H9 (cell line): ENCODE data around the gene ABLIM1. TPM values are rescaled to one million over a fixed set of nuclear protein-coding genes. Genes with fewer than 3 reads are reported as not detected.

Source experiments
- DNase-seq: peaks from one replicate; pipeline ENCODE4 v3.0.0-alpha.2; 2017
- H2AFZ ChIP-seq: one replicate; pipeline ENCODE4 v1.6.1; 2013; ENCODE audit warnings: mild to moderate bottlenecking, low read length, control low read depth, moderate library complexity
- H2AK5ac ChIP-seq: 2 replicates; pipeline ENCODE4 v1.6.1; 2013; ENCODE audit warnings: low read length, control low read depth, mixed read lengths; ENCODE audit not compliant: insufficient read length
- H2BK120ac ChIP-seq: one replicate; pipeline ENCODE4 v1.6.1; 2013; ENCODE audit warnings: low read depth, mild to moderate bottlenecking, low read length, control low read depth, inconsistent platforms; ENCODE audit not compliant: poor library complexity, severe bottlenecking
- H2BK12ac ChIP-seq: 2 replicates; pipeline ENCODE4 v1.6.1; 2013; ENCODE audit warnings: low read length, control low read depth, mixed read lengths, low read depth; ENCODE audit not compliant: insufficient read length
- H2BK15ac ChIP-seq: 2 replicates; pipeline ENCODE4 v1.6.1; 2013; ENCODE audit warnings: low read depth, low read length, control low read depth
- H2BK20ac ChIP-seq: one replicate; pipeline ENCODE4 v1.6.1; 2013; ENCODE audit warnings: low read depth, mild to moderate bottlenecking, low read length, control low read depth, inconsistent platforms; ENCODE audit not compliant: poor library complexity, severe bottlenecking
- H2BK5ac ChIP-seq: 2 replicates; pipeline ENCODE4 v1.6.1; 2013; ENCODE audit warnings: low read length, control low read depth, mixed read lengths; ENCODE audit not compliant: insufficient read length
- H3K14ac ChIP-seq: 2 replicates; pipeline ENCODE4 v1.6.1; 2013; ENCODE audit warnings: low read length, control low read depth; ENCODE audit not compliant: insufficient read depth
- H3K18ac ChIP-seq: 2 replicates; pipeline ENCODE4 v1.6.1; 2013; ENCODE audit warnings: low read depth, mild to moderate bottlenecking, mixed read lengths, low read length, control low read depth; ENCODE audit not compliant: insufficient read length
- H3K23ac ChIP-seq: 2 replicates; pipeline ENCODE4 v1.6.1; 2013; ENCODE audit warnings: low read length, control low read depth, mixed read lengths, low read depth; ENCODE audit not compliant: insufficient read length
- H3K23me2 ChIP-seq: 2 replicates; pipeline ENCODE4 v1.6.1; 2013; ENCODE audit warnings: low read depth, mild to moderate bottlenecking, mixed read lengths, low read length, control low read depth; ENCODE audit not compliant: insufficient read length, poor library complexity, severe bottlenecking
- H3K27ac ChIP-seq: 2 replicates; pipeline ENCODE4 v1.5.1; 2013; ENCODE audit warnings: low read length, control low read depth, mixed read lengths, low read depth; ENCODE audit not compliant: insufficient read length
- H3K27me3 ChIP-seq: 2 replicates; pipeline ENCODE4 v1.6.1; 2013; ENCODE audit warnings: low read length, control low read depth, inconsistent platforms; ENCODE audit not compliant: insufficient read depth
- H3K4ac ChIP-seq: 2 replicates; pipeline ENCODE4 v1.6.1; 2013; ENCODE audit warnings: low read depth, mild to moderate bottlenecking, control low read depth, inconsistent platforms, low read length, moderate library complexity
- H3K4me1 ChIP-seq: 2 replicates; pipeline ENCODE4 v1.6.1; 2013; ENCODE audit warnings: low read length, control low read depth, inconsistent platforms; ENCODE audit not compliant: insufficient read depth
- H3K4me2 ChIP-seq: 2 replicates; pipeline ENCODE4 v1.6.1; 2013; ENCODE audit warnings: low read length, control low read depth, mixed read lengths; ENCODE audit not compliant: insufficient read length, insufficient read depth
- H3K56ac ChIP-seq: 2 replicates; pipeline ENCODE4 v1.6.1; 2013; ENCODE audit warnings: low read depth, mild to moderate bottlenecking, mixed read lengths, low read length, control low read depth; ENCODE audit not compliant: insufficient read length
- H3K79me1 ChIP-seq: 2 replicates; pipeline ENCODE4 v1.6.1; 2013; ENCODE audit warnings: low read depth, mild to moderate bottlenecking, moderate library complexity, low read length, control low read depth, inconsistent platforms; ENCODE audit not compliant: insufficient read depth, poor library complexity, severe bottlenecking
- H3K79me2 ChIP-seq: 2 replicates; pipeline ENCODE4 v1.6.1; 2013; ENCODE audit warnings: low read length, control low read depth, inconsistent platforms; ENCODE audit not compliant: insufficient read depth
- H3K9ac ChIP-seq: 2 replicates; pipeline ENCODE4 v1.6.1; 2013; ENCODE audit warnings: low read length, control low read depth, mixed read lengths; ENCODE audit not compliant: insufficient read length; ENCODE audit errors: extremely low read depth
- H3K9me3 ChIP-seq: one replicate; pipeline ENCODE4 v1.6.1; 2013; ENCODE audit warnings: low read depth, low read length, inconsistent platforms; ENCODE audit not compliant: control insufficient read depth
- H3T11ph ChIP-seq: one replicate; pipeline ENCODE4 v1.6.1; 2013; ENCODE audit warnings: mild to moderate bottlenecking, low read length, control low read depth, inconsistent platforms
- H4K20me1 ChIP-seq: one replicate; pipeline ENCODE4 v1.6.1; 2013; ENCODE audit not compliant: control insufficient read depth, insufficient read length, insufficient read depth
- H4K5ac ChIP-seq: 2 replicates; pipeline ENCODE4 v1.6.1; 2013; ENCODE audit warnings: low read depth, mild to moderate bottlenecking, mixed read lengths, low read length, control low read depth; ENCODE audit not compliant: insufficient read length
- H4K8ac ChIP-seq: replicated peaks from 2 replicates; pipeline ENCODE4 v1.6.1; 2013; ENCODE audit warnings: low read length, control low read depth, mixed read lengths, low read depth; ENCODE audit not compliant: insufficient read length
- H4K91ac ChIP-seq: 2 replicates; pipeline ENCODE4 v1.6.1; 2013; ENCODE audit warnings: low read depth, mild to moderate bottlenecking, moderate library complexity, mixed read lengths, low read length, control low read depth; ENCODE audit not compliant: insufficient read length
- H3K27ac Mint-ChIP-seq, 3 experiments: 2 replicates in 2 of 3; 3 replicates in 1 of 3; pipeline ENCODE4 v1.8.0; 2020 to 2021; ENCODE audit warnings: mixed read lengths in 3 of 3, mild to moderate bottlenecking in 1 of 3, moderate library complexity in 1 of 3
- H3K27me3 Mint-ChIP-seq: 2 replicates; pipeline ENCODE4 v1.8.0; 2021; ENCODE audit warnings: low read depth, mild to moderate bottlenecking, moderate library complexity, mixed read lengths
- H3K36me3 Mint-ChIP-seq, 3 experiments: 2 replicates in 2 of 3; 3 replicates in 1 of 3; pipeline ENCODE4 v1.8.0; 2020 to 2021; ENCODE audit warnings: low read depth in 3 of 3, mixed read lengths in 3 of 3; ENCODE audit not compliant: insufficient read depth in 1 of 3
- H3K4me1 Mint-ChIP-seq, 2 experiments: 2 replicates each; pipeline ENCODE4 v1.8.0; 2020; ENCODE audit warnings: mixed read lengths in 2 of 2
- H3K4me3 Mint-ChIP-seq, 2 experiments: 2 replicates in 1 of 2; 3 replicates in 1 of 2; pipeline ENCODE4 v1.8.0; 2020 to 2021; ENCODE audit warnings: mild to moderate bottlenecking in 2 of 2, mixed read lengths in 2 of 2, moderate library complexity in 1 of 2
- H3K9me3 Mint-ChIP-seq, 2 experiments: 2 replicates in 1 of 2; 3 replicates in 1 of 2; pipeline ENCODE4 v1.8.0; 2020; ENCODE audit warnings: mild to moderate bottlenecking in 2 of 2, mixed read lengths in 2 of 2, moderate library complexity in 1 of 2
- WGBS: extraction: QIAGEN DNeasy Blood & Tissue Kit; methylation state at CpG from one replicate; pipeline ENCODE4 v1.1.7; 2013; ENCODE audit warnings: missing lambda C conversion rate, low lambda C conversion rate, mixed read lengths; ENCODE audit not compliant: insufficient read length; ENCODE audit errors: extremely low coverage; 5-methylcytosine and 5-hydroxymethylcytosine counted together
- total RNA-seq: library from RNA; stranded (reverse); gene quantifications from 2 replicates; pipeline ENCODE4 v1.2.1, GENCODE V29; 2021
- TF ChIP-seq, protein P1 (sequence below): fragments of 200-600 bp; sonication (generic); conservative IDR thresholded peaks from 3 replicates; pipeline ENCODE4 v1.8.0; 2021; ENCODE audit warnings: antibody characterized with exemption, mild to moderate bottlenecking

The ABLIM1 gene
- total RNA-seq, 1 experiment from 2014 or later = 32.1 TPM

GRCh38 chr10:114576132-114576487, 82.0 kb downstream of the ABLIM1 start:
- no peak for DNase-seq
- Histone ChIP-seq H3K4ac (no peak overlapping the region), H3K9me3 (no peaks in the 10 kb centered on the region), H2BK20ac (no peak overlapping the region), H4K5ac (no peak overlapping the region), H3K79me2 (no peaks in the 10 kb centered on the region), H2BK15ac (no peak overlapping the region; the same call in 1 of the 2 replicates), H3T11ph (no peak overlapping the region), H3K23ac (no peak overlapping the region), H3K14ac (no peak overlapping the region), H2BK120ac (no peak overlapping the region), H4K8ac (no peak overlapping the region), H3K23me2 (no peaks in the 10 kb centered on the region), H2BK5ac (no peak overlapping the region), H4K20me1 (no peaks in the 10 kb centered on the region), H4K91ac (no peak overlapping the region), H3K79me1 (no peaks in the 10 kb centered on the region), H3K27ac (no peak overlapping the region), H2BK12ac (no peak overlapping the region), H3K4me1 (peaks cover 3% of the 10 kb centered on the region; the same call in 1 of the 2 replicates), H3K4me2 (no peak overlapping the region), H3K18ac (no peak overlapping the region), H3K27me3 (no peaks in the 10 kb centered on the region), H2AK5ac (no peak overlapping the region), H3K56ac (no peak overlapping the region), H2AFZ (no peak overlapping the region), H3K9ac (no peak overlapping the region)
- TF ChIP-seq, protein P1, sequence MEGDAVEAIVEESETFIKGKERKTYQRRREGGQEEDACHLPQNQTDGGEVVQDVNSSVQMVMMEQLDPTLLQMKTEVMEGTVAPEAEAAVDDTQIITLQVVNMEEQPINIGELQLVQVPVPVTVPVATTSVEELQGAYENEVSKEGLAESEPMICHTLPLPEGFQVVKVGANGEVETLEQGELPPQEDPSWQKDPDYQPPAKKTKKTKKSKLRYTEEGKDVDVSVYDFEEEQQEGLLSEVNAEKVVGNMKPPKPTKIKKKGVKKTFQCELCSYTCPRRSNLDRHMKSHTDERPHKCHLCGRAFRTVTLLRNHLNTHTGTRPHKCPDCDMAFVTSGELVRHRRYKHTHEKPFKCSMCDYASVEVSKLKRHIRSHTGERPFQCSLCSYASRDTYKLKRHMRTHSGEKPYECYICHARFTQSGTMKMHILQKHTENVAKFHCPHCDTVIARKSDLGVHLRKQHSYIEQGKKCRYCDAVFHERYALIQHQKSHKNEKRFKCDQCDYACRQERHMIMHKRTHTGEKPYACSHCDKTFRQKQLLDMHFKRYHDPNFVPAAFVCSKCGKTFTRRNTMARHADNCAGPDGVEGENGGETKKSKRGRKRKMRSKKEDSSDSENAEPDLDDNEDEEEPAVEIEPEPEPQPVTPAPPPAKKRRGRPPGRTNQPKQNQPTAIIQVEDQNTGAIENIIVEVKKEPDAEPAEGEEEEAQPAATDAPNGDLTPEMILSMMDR = no peak
- no CpG with 5 or more reads among the region's 2 CpGs for WGBS
- Mint-ChIP-seq H3K4me3 (no peak overlapping the region), H3K27ac (no peak overlapping the region), H3K27me3 (no peaks in the 10 kb centered on the region), H3K4me1 (peaks cover 3 to 11% of the 10 kb centered on the region in 2 experiments; a peak in 3 of 4 replicates), H3K36me3 (no peaks in the 10 kb centered on the region), H3K9me3 (no peaks in the 10 kb centered on the region)
